Activated CD4-positive, alpha-beta T cell treated with anti-CD3 and anti-CD28 coated beads, Interleukin-2, amount 10 ng/mL, durations not matched to agents 7 days and 5 days (primary cell): ENCODE measurements around the gene SAA2. TPM values are rescaled to one million over a fixed set of nuclear protein-coding genes. Genes with fewer than 3 reads are reported as not detected.

Source experiments
- CTCF ChIA-PET: fragments of 350-600 bp; sonication (Branson Sonifier 250); formaldehyde crosslinking; loops from one replicate; lab custom pipeline; 2021; ENCODE audit warnings: antibody characterized with exemption; lab: Charles Lee
- POLR2A ChIA-PET: fragments of 350-600 bp; sonication (Branson Sonifier 250); formaldehyde crosslinking; loops from one replicate; lab custom pipeline; 2021; ENCODE audit warnings: antibody characterized with exemption; lab: Charles Lee
- DNase-seq: peaks from one replicate; pipeline ENCODE4 v3.0.0-alpha.2; 2020
- H3K27ac Mint-ChIP-seq: one replicate; pipeline ENCODE4 v1.8.0; 2021; ENCODE audit warnings: mild to moderate bottlenecking, moderate library complexity, mixed read lengths
- H3K27me3 Mint-ChIP-seq: one replicate; pipeline ENCODE4 v1.8.0; 2021; ENCODE audit warnings: mixed read lengths
- H3K36me3 Mint-ChIP-seq: one replicate; pipeline ENCODE4 v1.8.0; 2021; ENCODE audit warnings: low read depth, mixed read lengths
- H3K4me1 Mint-ChIP-seq: one replicate; pipeline ENCODE4 v1.8.0; 2021; ENCODE audit warnings: mixed read lengths
- H3K4me3 Mint-ChIP-seq: one replicate; pipeline ENCODE4 v1.8.0; 2021; ENCODE audit warnings: mild to moderate bottlenecking, moderate library complexity, mixed read lengths
- H3K9me3 Mint-ChIP-seq: one replicate; pipeline ENCODE4 v1.8.0; 2021; ENCODE audit warnings: mixed read lengths
- total RNA-seq, 2 experiments: library from RNA; stranded (reverse); gene quantifications; one replicate each; pipeline ENCODE4 v1.2.3, GENCODE V29; 2021

SAA2 gene
- total RNA-seq, 2 experiments from 2014 or later, result 0.27 TPM; not detected in 1

DNA sequence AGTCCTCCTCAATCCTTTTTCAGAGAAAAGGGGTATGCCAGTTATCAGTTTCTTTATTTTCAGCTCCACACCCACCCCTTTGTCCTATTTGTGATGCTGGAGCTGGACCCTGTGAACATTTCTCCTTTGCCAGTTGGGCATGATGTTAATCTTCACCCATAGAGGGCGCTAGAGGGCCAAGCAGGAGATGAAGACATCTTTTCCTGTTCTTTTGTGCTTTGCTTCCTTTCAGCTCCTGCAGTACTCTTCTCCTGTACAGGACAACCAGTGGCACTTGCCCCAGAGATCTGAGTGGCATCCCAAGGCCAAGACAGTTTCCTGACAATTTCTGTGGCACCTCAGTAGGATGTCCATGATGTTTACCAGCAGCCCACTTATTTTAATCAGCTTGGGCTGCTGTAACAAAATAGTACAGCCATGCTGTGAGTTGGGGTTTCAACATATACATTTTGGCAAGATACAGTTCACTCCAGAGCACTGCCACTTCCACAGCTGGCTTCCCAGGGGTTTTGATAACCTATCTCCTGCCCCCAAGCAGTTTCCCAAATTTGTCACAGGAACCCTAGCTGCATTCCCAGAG is 4.6 kb downstream of the SAA2 start:
- Mint-ChIP-seq H3K9me3 (no peaks in the 10 kb centered on the region), H3K27me3 (peaks cover 26% of the 10 kb centered on the region), H3K4me3 (no peak overlapping the region), H3K4me1 (peaks cover 31% of the 10 kb centered on the region), H3K27ac (peak overlapping the region; percentile 36), H3K36me3 (no peaks in the 10 kb centered on the region)
- CTCF ChIA-PET, result interaction anchor here (0.5 to 2.7 kb wide), 32 partner anchors 9 to 535 kb away, joined by 3 to 10 read pairs (median 4); partner anchors contain the start of genes GTF2H1, HPS5, LDHA and SAAL1
- POLR2A ChIA-PET, result interaction anchor here (0.5 to 1.4 kb wide), 3 partner anchors 141 to 412 kb away, joined by 3 to 5 read pairs (median 3); no protein-coding TSS in a partner anchor
- peak; percentile 87 for DNase-seq

DNA sequence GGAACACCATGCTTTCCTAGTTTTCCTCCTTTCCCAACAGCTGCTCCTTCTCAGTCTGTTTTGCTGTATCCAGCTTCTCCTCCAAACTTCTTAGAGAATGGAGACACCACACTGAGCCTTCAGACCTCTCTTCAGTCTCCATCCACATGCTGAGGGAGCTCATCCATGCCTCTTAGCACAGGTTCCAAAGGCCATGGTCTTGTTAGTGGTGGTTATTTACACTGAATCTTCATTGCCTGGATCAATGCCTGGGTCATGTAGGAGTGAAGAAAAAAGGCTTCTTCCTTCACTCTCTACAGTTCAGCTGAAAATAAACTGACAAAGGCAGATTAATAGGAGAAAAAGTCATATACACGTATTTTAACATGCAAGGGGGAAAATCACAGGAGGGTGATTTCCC is 8.8 kb downstream of the SAA2 start:
- Mint-ChIP-seq H3K27me3 (peaks cover 57% of the 10 kb centered on the region), H3K27ac (no peak overlapping the region), H3K4me3 (no peak overlapping the region), H3K9me3 (no peaks in the 10 kb centered on the region), H3K36me3 (no peaks in the 10 kb centered on the region), H3K4me1 (peaks cover 8% of the 10 kb centered on the region)
- no peak for DNase-seq
- CTCF ChIA-PET, result interaction anchor here (0.5 kb wide), 1 partner anchor 44 kb away, joined by 3 read pairs; no protein-coding TSS in a partner anchor
- POLR2A ChIA-PET, result no interaction called here

DNA sequence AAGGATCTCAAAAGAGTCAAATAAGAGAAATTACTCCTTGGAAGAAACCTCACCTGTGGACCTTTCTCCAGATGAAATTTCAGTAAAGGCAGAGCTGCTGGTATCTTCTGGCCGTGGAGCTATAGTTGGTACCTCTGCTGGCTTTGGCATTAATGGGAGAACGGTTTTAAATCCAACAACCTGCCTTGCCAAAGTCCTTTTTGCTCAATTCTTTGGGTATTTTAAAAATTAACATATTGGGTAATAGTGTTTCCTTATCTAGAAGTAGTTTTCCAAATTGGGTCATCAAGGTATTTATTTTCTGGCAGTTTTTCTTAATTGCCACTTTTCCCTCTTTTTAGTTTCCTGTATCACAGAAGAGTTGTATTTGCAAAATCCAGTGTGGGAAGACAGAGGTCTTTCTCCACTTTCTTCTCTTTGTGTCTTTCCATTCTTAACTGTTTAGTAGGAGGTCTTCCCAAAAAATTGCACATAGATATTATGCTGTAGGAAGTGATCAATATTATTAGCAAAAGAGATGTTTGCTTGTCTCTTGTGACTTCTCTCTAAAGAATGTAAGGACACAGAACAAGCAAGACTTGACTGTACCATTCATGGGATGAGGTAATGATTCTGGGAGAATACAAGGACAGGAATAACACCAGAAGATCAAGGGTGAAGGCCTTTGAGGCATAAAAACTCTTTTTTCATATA is 11.7 kb downstream of the SAA2 start, which contains the start of gene SAA4:
TSS of gene SAA4 (minus strand) at position 139 of the 693 bp plus-strand sequence. CDS start 876 bp downstream, outside the sequence.
- H3K27me3 Mint-ChIP-seq, result peaks cover 60% of the 10 kb centered on the region
- no peak within 1 kb of the TSS for H3K27ac Mint-ChIP-seq
- H3K9me3 Mint-ChIP-seq, result no peaks in the 10 kb centered on the region
- no peak for DNase-seq
- H3K4me1 Mint-ChIP-seq, result no peaks in the 10 kb centered on the region
- ChIA-PET CTCF (no interaction called here), POLR2A (no interaction called here)
- H3K4me3 Mint-ChIP-seq, result no peak within 1 kb of the TSS
- H3K36me3 Mint-ChIP-seq, result no peaks in the 10 kb centered on the region

DNA sequence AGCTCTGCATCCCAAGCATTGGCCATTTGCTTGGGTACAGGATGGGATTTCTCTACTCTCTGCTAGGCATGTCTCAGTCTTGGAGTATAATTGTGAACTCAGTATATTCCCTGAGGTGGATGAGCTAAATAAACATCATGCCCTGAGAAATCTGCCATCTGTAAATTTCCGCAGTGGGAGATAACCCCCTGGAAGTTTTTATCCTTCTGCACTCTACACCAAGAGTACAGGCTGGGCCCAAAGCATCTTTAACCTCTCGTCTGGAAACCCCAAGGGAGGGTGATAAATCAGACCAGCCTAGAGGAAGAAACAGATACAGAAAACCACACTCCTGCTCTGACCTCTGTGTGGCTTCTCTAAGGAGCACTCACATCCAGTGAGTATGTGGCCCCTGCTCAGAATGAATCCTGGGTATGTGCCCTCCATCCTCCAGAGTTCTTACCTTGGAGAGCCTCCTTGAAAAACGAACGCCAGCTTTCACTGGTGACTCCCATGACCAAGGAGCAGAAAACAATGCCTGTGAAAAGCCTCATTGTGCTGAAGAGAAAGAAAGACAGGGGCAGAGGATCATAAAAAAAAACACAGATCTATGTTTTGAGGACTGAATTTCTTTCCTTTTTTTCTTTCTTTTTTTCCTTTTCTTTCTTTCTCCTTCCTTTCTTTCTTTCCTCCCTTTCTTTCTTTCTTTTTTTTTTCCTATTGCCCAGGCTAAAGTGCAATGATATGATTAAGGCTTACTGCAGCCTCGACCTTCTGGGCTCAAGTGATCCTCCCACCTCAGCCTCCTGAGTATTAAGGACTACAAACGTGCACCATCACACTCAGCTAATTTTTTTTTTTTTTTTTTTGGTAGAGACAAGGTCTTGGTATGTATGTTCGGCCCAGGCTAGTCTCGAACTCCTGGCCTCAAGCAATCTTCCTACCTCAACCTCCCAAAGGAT is 12.8 kb downstream of the SAA2 start:
- H3K27ac Mint-ChIP-seq, result no peak overlapping the region
- H3K36me3 Mint-ChIP-seq, result no peaks in the 10 kb centered on the region
- DNase-seq, result no peak
- H3K4me3 Mint-ChIP-seq, result no peak overlapping the region
- CTCF ChIA-PET, result interaction anchor here (2.7 kb wide), 1 partner anchor 8 kb away, joined by 6 read pairs; no protein-coding TSS in a partner anchor
- H3K27me3 Mint-ChIP-seq, result peaks cover 53% of the 10 kb centered on the region
- POLR2A ChIA-PET, result no interaction called here
- no peaks in the 10 kb centered on the region for H3K4me1 Mint-ChIP-seq
- H3K9me3 Mint-ChIP-seq, result no peaks in the 10 kb centered on the region

DNA sequence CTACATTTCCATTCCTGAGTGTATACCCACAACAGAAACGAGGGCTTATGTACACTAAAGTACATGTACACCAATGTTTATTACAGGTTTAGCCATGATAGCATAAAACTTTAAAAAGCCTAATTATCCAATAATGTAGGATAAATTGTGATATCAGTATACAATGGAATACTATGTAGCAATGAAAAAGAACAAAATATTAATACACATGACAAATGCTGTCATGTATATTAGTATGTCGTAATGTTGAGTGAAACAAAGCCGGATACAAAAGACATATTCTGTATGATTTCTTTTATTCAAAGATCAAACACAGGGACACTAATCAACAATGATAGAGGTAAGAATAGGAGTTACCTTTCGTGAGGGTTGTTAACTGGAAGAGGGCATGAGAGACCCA is 14.6 kb downstream of the SAA2 start:
- H3K27ac Mint-ChIP-seq, result no peak overlapping the region
- no peak for DNase-seq
- H3K4me3 Mint-ChIP-seq, result no peak overlapping the region
- H3K36me3 Mint-ChIP-seq, result no peaks in the 10 kb centered on the region
- H3K4me1 Mint-ChIP-seq, result no peaks in the 10 kb centered on the region
- peaks cover 41% of the 10 kb centered on the region for H3K27me3 Mint-ChIP-seq
- no peaks in the 10 kb centered on the region for H3K9me3 Mint-ChIP-seq
- CTCF ChIA-PET, result interaction anchor here (2.7 kb wide), 1 partner anchor 10 kb away, joined by 6 read pairs; no protein-coding TSS in a partner anchor
- POLR2A ChIA-PET, result no interaction called here

DNA sequence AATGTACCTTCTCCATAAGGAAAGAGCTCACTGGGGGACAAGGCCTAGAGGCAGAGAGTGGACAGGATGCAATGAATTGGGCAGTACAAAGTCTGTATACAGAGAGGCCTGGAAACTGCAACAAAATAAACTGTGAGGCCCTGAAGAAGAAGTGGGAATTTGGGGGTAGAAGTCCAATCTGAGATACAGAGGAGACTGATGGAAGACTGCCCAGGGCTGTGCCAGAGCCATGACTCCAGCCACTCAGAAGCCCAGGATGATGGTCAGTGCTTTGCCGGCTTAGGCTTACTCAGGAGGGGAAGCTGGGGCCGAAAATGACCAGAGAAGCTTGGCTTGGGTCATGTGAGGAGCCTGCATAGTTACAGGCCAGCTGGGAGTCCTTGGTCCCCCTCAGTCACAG is 17.6 kb downstream of the SAA2 start:
- DNase-seq, result no peak
- ChIA-PET POLR2A (no interaction called here), CTCF (interaction anchor here (0.5 to 2.5 kb wide), 2 partner anchors 14 to 283 kb away, joined by 4 to 9 read pairs; no protein-coding TSS in a partner anchor)
- H3K27me3 Mint-ChIP-seq, result peaks cover 22% of the 10 kb centered on the region
- no peaks in the 10 kb centered on the region for H3K9me3 Mint-ChIP-seq
- no peak overlapping the region for H3K4me3 Mint-ChIP-seq
- no peaks in the 10 kb centered on the region for H3K4me1 Mint-ChIP-seq
- no peak overlapping the region for H3K27ac Mint-ChIP-seq
- no peaks in the 10 kb centered on the region for H3K36me3 Mint-ChIP-seq

DNA sequence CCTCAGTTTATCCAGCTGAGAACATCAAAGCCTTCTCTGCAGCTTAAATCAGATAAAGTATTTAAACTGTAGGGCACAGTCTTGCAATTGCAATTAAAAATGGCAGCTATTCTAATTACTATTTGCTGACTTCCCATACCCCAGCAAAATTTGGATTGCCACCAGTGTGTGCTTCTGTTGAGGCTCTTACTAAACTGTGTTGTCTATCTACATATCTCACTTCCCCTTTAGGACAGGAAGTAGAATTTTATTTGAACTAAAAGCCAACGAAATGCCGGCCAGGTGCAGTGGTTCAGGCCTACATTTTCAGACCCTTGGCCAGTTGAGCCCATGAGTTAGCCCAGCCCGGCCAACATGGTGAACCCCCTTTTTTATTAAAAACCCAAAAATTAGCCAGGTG is 19.0 kb downstream of the SAA2 start:
- H3K36me3 Mint-ChIP-seq, result no peaks in the 10 kb centered on the region
- POLR2A ChIA-PET, result no interaction called here
- CTCF ChIA-PET, result interaction anchor here (2.5 kb wide), 1 partner anchor 15 kb away, joined by 9 read pairs; no protein-coding TSS in a partner anchor
- no peak overlapping the region for H3K4me3 Mint-ChIP-seq
- no peaks in the 10 kb centered on the region for H3K9me3 Mint-ChIP-seq
- H3K27ac Mint-ChIP-seq, result no peak overlapping the region
- H3K27me3 Mint-ChIP-seq, result peaks cover 18% of the 10 kb centered on the region
- DNase-seq, result no peak
- no peaks in the 10 kb centered on the region for H3K4me1 Mint-ChIP-seq

GRCh38 chr11:18225913-18226312 is 22.6 kb downstream of the SAA2 start:
- ChIA-PET CTCF (no interaction called here), POLR2A (no interaction called here)
- Mint-ChIP-seq H3K27ac (no peak overlapping the region), H3K36me3 (no peaks in the 10 kb centered on the region), H3K4me3 (no peak overlapping the region), H3K27me3 (peaks cover 9% of the 10 kb centered on the region), H3K9me3 (no peaks in the 10 kb centered on the region), H3K4me1 (no peaks in the 10 kb centered on the region)
- DNase-seq, result no peak

DNA sequence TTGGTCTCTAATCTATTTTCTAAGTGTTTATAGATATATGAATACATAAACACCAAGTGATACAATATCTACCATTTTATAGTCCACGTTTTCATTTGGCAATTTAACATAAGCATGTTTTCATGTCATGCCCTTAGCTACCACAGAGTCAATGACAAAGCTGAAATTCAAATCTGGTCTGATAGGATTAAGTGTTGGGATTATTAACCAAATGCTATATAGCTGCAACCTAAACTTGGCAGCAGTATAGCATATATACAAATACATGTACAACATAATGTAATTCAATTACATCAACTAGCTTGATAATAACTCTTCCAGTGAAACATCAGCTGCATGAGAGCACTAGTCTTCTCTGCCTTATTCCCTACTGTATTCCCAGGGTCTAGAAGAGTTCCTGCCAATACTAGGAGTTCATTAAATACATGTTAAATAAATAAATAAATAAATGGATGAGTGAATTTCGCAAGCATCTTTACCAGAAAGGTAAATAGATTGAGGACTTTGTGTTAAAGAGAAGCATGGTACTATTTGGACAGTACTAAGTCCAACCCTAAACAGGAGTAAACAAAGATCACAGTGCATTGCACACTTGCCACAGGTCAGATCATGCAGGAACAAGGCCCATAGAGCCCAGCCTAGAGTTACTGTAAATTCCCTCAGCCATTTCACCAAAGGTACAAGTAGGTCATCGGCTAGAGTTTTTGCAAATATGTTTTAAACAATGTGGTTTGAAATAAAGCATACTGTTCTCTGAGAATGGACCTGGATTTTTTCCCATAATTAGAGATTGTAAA is 24.7 kb downstream of the SAA2 start:
- H3K27me3 Mint-ChIP-seq, result peaks cover 20% of the 10 kb centered on the region
- H3K4me1 Mint-ChIP-seq, result no peaks in the 10 kb centered on the region
- CTCF ChIA-PET, result interaction anchor here (0.6 kb wide), 1 partner anchor 463 kb away, joined by 3 read pairs; no protein-coding TSS in a partner anchor
- H3K4me3 Mint-ChIP-seq, result no peak overlapping the region
- no peak for DNase-seq
- H3K27ac Mint-ChIP-seq, result no peak overlapping the region
- POLR2A ChIA-PET, result no interaction called here
- no peaks in the 10 kb centered on the region for H3K9me3 Mint-ChIP-seq
- no peaks in the 10 kb centered on the region for H3K36me3 Mint-ChIP-seq

DNA sequence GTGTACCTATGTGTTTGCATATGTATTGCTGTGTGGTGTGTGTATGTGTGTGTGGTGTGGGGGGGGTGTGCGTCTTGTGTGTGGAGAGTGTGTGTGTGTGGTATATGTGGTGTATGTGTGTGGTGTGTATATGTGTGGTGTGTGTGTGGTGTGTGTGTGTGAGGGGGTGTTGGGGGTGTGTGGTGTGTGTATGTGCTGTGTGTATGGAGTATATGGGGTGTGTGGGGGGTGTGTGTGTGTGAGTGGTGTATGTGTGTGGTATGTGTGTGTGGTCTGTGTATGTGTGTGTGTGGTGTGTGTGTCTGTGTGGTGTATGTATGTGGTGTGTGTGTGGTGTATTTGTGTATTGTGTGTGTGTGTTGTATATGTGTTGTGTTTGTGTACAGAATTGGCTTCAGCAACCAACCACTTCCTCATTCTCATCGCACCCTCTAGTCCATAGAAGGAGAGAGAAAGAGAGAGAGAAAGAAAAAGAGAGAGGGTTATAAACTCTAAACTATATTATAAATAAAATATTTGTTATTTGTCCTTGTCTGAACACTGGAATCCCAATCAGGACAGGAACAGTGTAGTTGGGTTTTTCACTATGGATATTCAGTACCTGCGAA is 25.6 kb downstream of the SAA2 start:
- POLR2A ChIA-PET, result no interaction called here
- no peaks in the 10 kb centered on the region for H3K9me3 Mint-ChIP-seq
- CTCF ChIA-PET, result no interaction called here
- H3K4me1 Mint-ChIP-seq, result no peaks in the 10 kb centered on the region
- no peaks in the 10 kb centered on the region for H3K36me3 Mint-ChIP-seq
- H3K27ac Mint-ChIP-seq, result no peak overlapping the region
- H3K4me3 Mint-ChIP-seq, result no peak overlapping the region
- no peak for DNase-seq
- H3K27me3 Mint-ChIP-seq, result peaks cover 28% of the 10 kb centered on the region

DNA sequence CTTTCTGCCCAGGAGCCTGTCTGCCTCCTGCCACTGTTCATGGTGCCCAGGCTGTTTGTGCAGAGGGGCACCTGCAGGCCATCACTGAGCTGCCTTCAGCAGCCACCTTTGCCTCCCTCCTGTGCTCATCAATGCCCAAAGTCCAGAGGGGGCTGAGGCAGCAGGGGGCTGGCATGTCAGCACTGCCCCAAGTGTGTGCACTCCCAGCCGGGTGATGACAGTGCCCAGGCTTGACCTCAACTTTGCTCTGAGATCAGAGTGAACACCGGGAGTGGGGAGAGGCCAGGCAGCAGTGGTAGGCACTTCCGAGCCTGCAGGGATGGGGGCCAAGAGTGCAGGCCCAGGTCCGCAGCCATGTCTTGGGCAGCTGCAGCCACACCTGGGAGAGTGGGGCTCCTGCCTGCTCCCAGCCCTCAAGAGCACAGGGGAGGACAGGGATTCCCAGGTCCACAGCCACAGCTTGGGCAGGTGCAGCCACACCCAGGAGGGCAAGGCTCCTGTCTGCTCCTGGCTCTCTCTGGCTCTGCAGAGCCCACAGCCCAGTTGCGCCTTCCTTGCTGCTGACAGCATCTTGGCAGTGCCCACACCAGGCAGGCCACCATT is 27.1 kb downstream of the SAA2 start:
- no peak for DNase-seq
- Mint-ChIP-seq H3K27ac (no peak overlapping the region), H3K4me1 (no peaks in the 10 kb centered on the region), H3K9me3 (no peaks in the 10 kb centered on the region), H3K4me3 (no peak overlapping the region), H3K36me3 (no peaks in the 10 kb centered on the region), H3K27me3 (peaks cover 40% of the 10 kb centered on the region)
- ChIA-PET CTCF (no interaction called here), POLR2A (no interaction called here)
